SK-N-SH (cell line): ENCODE measurements around the gene PHOX2A. TPM values are rescaled to one million over a fixed set of nuclear protein-coding genes. Genes with fewer than 3 reads are reported as not detected.
A peak's percentile ranks its signal among the peaks of the same experiment; 100 is the strongest.

ENCODE experiments used
- CTCF ChIA-PET: fragments of 300-600, 350-600 bp; formaldehyde crosslinking; extraction: SDS; loops from one replicate; lab custom pipeline; 2021; lab: Yijun Ruan, JAX
- POLR2A ChIA-PET: fragments of 350-600 bp; sonication (Branson Sonifier 250); formaldehyde crosslinking; extraction: SDS; loops from one replicate; lab custom pipeline; 2020; ENCODE audit warnings: antibody characterized with exemption, inconsistent platforms; lab: Yijun Ruan, JAX
- DNase-seq: peaks from one replicate; pipeline ENCODE4 v3.0.0; 2012
- H2AFZ ChIP-seq: fragments of 200-600 bp; sonication (generic); 2 replicates; pipeline ENCODE4 v1.8.1; 2016; ENCODE audit warnings: antibody characterized with exemption, mild to moderate bottlenecking, low read depth
- H3F3A ChIP-seq: fragments of 200-600 bp; sonication (generic); replicated peaks from 2 replicates; pipeline ENCODE3; 2016; ENCODE audit warnings: antibody characterized with exemption, mild to moderate bottlenecking; ENCODE audit not compliant: insufficient read depth
- H3K27ac ChIP-seq, 2 experiments: fragments of 200-500 bp in 1 of 2; fragments of 200-600 bp in 1 of 2; sonication (Bioruptor generic) in 1 of 2; sonication (generic), shearing (Covaris generic) in 1 of 2; 2 replicates each; pipeline versions ENCODE4 v1.5.1 to v1.6.1; 2014 to 2016; ENCODE audit warnings: low read depth in 2 of 2, inconsistent platforms in 1 of 2, low read length in 1 of 2, mild to moderate bottlenecking in 1 of 2, mixed read lengths in 1 of 2
- H3K27me3 ChIP-seq: fragments of 200-600 bp; sonication (generic), shearing (Covaris generic); 2 replicates; pipeline ENCODE4 v1.6.1; 2016; ENCODE audit warnings: mixed run types; ENCODE audit not compliant: insufficient read depth
- H3K36me3 ChIP-seq, 2 experiments: fragments of 200-500 bp in 1 of 2; fragments of 200-600 bp in 1 of 2; sonication (Bioruptor generic) in 1 of 2; sonication (generic) in 1 of 2; replicated peaks in 1 of 2; 2 replicates each; pipeline versions ENCODE3 to v1.5.1; 2014 to 2016; ENCODE audit warnings: low read length in 1 of 2, mild to moderate bottlenecking in 1 of 2; ENCODE audit not compliant: insufficient read depth in 2 of 2, control insufficient read depth in 1 of 2
- H3K4me1 ChIP-seq, 2 experiments: fragments of 200-500 bp in 1 of 2; fragments of 200-600 bp in 1 of 2; sonication (Bioruptor generic) in 1 of 2; sonication (generic), shearing (Covaris generic) in 1 of 2; 2 replicates each; pipeline versions ENCODE4 v1.5.1 to v1.6.1; 2014 to 2016; ENCODE audit warnings: low read depth in 1 of 2, low read length in 1 of 2, mixed run types in 1 of 2; ENCODE audit not compliant: insufficient read depth in 2 of 2, control insufficient read depth in 1 of 2
- H3K4me2 ChIP-seq: fragments of 200-600 bp; sonication (generic), shearing (Covaris generic); 2 replicates; pipeline ENCODE4 v1.6.1; 2017; ENCODE audit warnings: mixed run types
- H3K4me3 ChIP-seq, 2 experiments: fragments of 200-500 bp in 1 of 2; fragments of 200-600 bp in 1 of 2; sonication (Bioruptor generic) in 1 of 2; sonication (generic), shearing (Covaris generic) in 1 of 2; 2 replicates each; pipeline versions ENCODE4 v1.5.1 to v1.8.1; 2014 to 2016; ENCODE audit warnings: low read depth in 2 of 2, inconsistent platforms in 1 of 2, low read length in 1 of 2, mild to moderate bottlenecking in 1 of 2, mixed read lengths in 1 of 2, moderate library complexity in 1 of 2
- H3K79me2 ChIP-seq: fragments of 200-600 bp; sonication (generic); 2 replicates; pipeline ENCODE4 v1.8.1; 2017; ENCODE audit warnings: mild to moderate bottlenecking; ENCODE audit not compliant: insufficient read depth
- H3K9ac ChIP-seq: fragments of 200-600 bp; sonication (generic); 2 replicates; pipeline ENCODE4 v1.6.1; 2017; ENCODE audit warnings: mixed run types
- H3K9me2 ChIP-seq: fragments of 200-600 bp; sonication (generic); 2 replicates; pipeline ENCODE4 v1.6.1; 2017; ENCODE audit warnings: mixed run types
- H3K9me3 ChIP-seq: fragments of 200-600 bp; sonication (generic); 2 replicates; pipeline ENCODE4 v1.6.1; 2017; ENCODE audit warnings: mixed run types, mild to moderate bottlenecking, moderate library complexity
- H4K20me1 ChIP-seq: fragments of 200-600 bp; sonication (generic); 2 replicates; pipeline ENCODE4 v1.6.1; 2017; ENCODE audit warnings: mild to moderate bottlenecking, mixed run types; ENCODE audit not compliant: insufficient read depth
- CHD2 ChIP-seq: fragments of 150-350 bp; IDR thresholded peaks from 2 replicates; pipeline ENCODE4 v1.6.1; 2018; ENCODE audit warnings: low read length; ENCODE audit not compliant: partially characterized antibody
- CTCF ChIP-seq: fragments of 200-600 bp; sonication (generic); IDR thresholded peaks from 2 replicates; pipeline ENCODE4 v1.6.1; 2017; ENCODE audit warnings: antibody characterized with exemption, mild to moderate bottlenecking, moderate library complexity
- EP300 ChIP-seq, 2 experiments: IDR thresholded peaks; 2 replicates each; pipeline versions ENCODE4 v1.4.0 to v1.6.1; 2012; ENCODE audit warnings: borderline replicate concordance in 1 of 2, low read depth in 1 of 2, low read length in 1 of 2
- EZH2phosphoT487 ChIP-seq: fragments of 200-600 bp; sonication (generic); IDR thresholded peaks from 2 replicates; pipeline ENCODE4 v1.6.1; 2017; ENCODE audit warnings: low read depth, mixed run types, mild to moderate bottlenecking, antibody characterized with exemption, moderate library complexity, borderline replicate concordance
- FOSL2 ChIP-seq: IDR thresholded peaks from 2 replicates; pipeline ENCODE4 v1.4.0; 2012; ENCODE audit warnings: low read depth, mild to moderate bottlenecking, moderate library complexity, borderline replicate concordance
- GABPA ChIP-seq: IDR thresholded peaks from 2 replicates; pipeline ENCODE4 v1.4.0; 2012; ENCODE audit warnings: low read depth, mild to moderate bottlenecking
- GATA2 ChIP-seq: sonication (generic); formaldehyde crosslinking; IDR thresholded peaks from 2 replicates; pipeline ENCODE4 v1.5.0; 2020; ENCODE audit warnings: mild to moderate bottlenecking, missing genetic modification reagents
- MXI1 ChIP-seq: IDR thresholded peaks from 2 replicates; pipeline ENCODE4 v1.6.1; 2012; ENCODE audit warnings: mild to moderate bottlenecking, low read depth, low read length, improper control_type of control experiment
- NRF1 ChIP-seq: IDR thresholded peaks from 2 replicates; pipeline ENCODE4 v1.6.1; 2012; ENCODE audit warnings: low read depth, mild to moderate bottlenecking, low read length
- RAD21 ChIP-seq: IDR thresholded peaks from 2 replicates; pipeline ENCODE4 v1.6.1; 2012; ENCODE audit warnings: mild to moderate bottlenecking, low read length
- RCOR1 ChIP-seq: fragments of 150-350 bp; IDR thresholded peaks from 2 replicates; pipeline ENCODE4 v1.6.1; 2017; ENCODE audit warnings: antibody characterized with exemption, low read length
- RFX5 ChIP-seq: IDR thresholded peaks from 2 replicates; pipeline ENCODE4 v1.6.1; 2012; ENCODE audit warnings: mild to moderate bottlenecking, improper control_type of control experiment, low read length
- SIN3A ChIP-seq: IDR thresholded peaks from 2 replicates; pipeline ENCODE4 v1.6.1; 2012; ENCODE audit warnings: low read depth, mild to moderate bottlenecking, low read length, moderate library complexity, borderline replicate concordance
- TEAD4 ChIP-seq: IDR thresholded peaks from 2 replicates; pipeline ENCODE4 v1.4.0; 2012; ENCODE audit warnings: mild to moderate bottlenecking, borderline replicate concordance; ENCODE audit not compliant: insufficient read depth
- USF2 ChIP-seq: fragments of 150-350 bp; IDR thresholded peaks from 2 replicates; pipeline ENCODE4 v1.6.1; 2017; ENCODE audit warnings: antibody characterized with exemption, low read length, low read depth, borderline replicate concordance
- WGBS: methylation state at CpG from one replicate; pipeline ENCODE4 v1.1.6; 2017; ENCODE audit warnings: low lambda C conversion rate; 5-methylcytosine and 5-hydroxymethylcytosine counted together
- polyA plus RNA-seq, 3 experiments: library from polyadenylated mRNA; depleted of rRNA; stranded (reverse); fragments of >200 nt; gene quantifications; 2 replicates each; pipeline ENCODE4 v1.2.3, GENCODE V29; 2012

PHOX2A gene
- polyA plus RNA-seq, 1 of the 3 experiments (the other 2 are of a cell fraction), result 75.6 TPM

- Histone ChIP-seq H3K79me2 (peaks cover 24% of the 10 kb centered on the region), H3K9me3 (no peaks in the 10 kb centered on the region), H3K27ac (peak overlapping the region in 1 of 2 experiments; percentile 79; a peak in 2 of 4 replicates), H4K20me1 (no peaks in the 10 kb centered on the region; the same call in 1 of the 2 replicates), H3K36me3 (peaks cover 3 to 10% of the 10 kb centered on the region in 2 experiments), H3K9me2 (no peaks in the 10 kb centered on the region), H3K27me3 (no peaks in the 10 kb centered on the region; the same call in 1 of the 2 replicates), H3K9ac (no peak overlapping the region), H2AFZ (peak overlapping the region; percentile 33; the same call in 1 of the 2 replicates), H3K4me1 (peaks cover 4 to 10% of the 10 kb centered on the region in 2 experiments; a peak in 1 of 4 replicates), H3K4me2 (peak overlapping the region; percentile 75), H3K4me3 (peak overlapping the region; percentile 14 to 83; a peak in 2 of 4 replicates), H3F3A (peaks cover 12% of the 10 kb centered on the region)
- peak; percentile 92 for DNase-seq
- 47% methylated on average over 41 of the region's 46 CpGs for WGBS
- TF ChIP-seq RAD21, result peak; percentile 41
- TF ChIP-seq USF2, result no peak
- TF ChIP-seq EP300 (IDR thresholded peaks at IDR 0.05; ENCODE audit: borderline replicate concordance in 1 of 2, low read depth in 1 of 2, low read length in 1 of 2), result peak in 1 of 2 experiments; percentile 59; a peak in 2 of 4 replicates
- TF ChIP-seq RCOR1, result peak; percentile 30; the same call in 1 of the 2 replicates
- 0 out of 2 replicates have a peak, but pooled peaks have one; percentile 8 for TF ChIP-seq GATA2 (CRISPR knock-in tag)
- peak; percentile 71 for TF ChIP-seq CHD2
- no peak for TF ChIP-seq SIN3A
- TF ChIP-seq MXI1, result peak; percentile 57
- no peak for TF ChIP-seq EZH2phosphoT487
- no peak for TF ChIP-seq GABPA
- TF ChIP-seq TEAD4, result no peak
- TF ChIP-seq CTCF, result no peak
- no peak for TF ChIP-seq RFX5
- no peak for TF ChIP-seq FOSL2
- 0 out of 2 replicates have a peak, but pooled peaks have one; percentile 11 for TF ChIP-seq NRF1
- CTCF ChIA-PET, result interaction anchor here (0.8 to 19.7 kb wide), 16 partner anchors 8 to 204 kb away, joined by 3 to 314 read pairs (median 4); partner anchors contain the start of gene CLPB
- POLR2A ChIA-PET, result interaction anchor here (0.6 to 15.5 kb wide), 33 partner anchors 11 to 227 kb away, joined by 3 to 880 read pairs (median 7); partner anchors contain the start of genes CLPB and INPPL1
Measured at GRCh38 chr11:72244361-72245262, 636 bp upstream of the PHOX2A start.
